ENCODE results near the gene NCAPD3.

The NCAPD3 gene

DNA sequence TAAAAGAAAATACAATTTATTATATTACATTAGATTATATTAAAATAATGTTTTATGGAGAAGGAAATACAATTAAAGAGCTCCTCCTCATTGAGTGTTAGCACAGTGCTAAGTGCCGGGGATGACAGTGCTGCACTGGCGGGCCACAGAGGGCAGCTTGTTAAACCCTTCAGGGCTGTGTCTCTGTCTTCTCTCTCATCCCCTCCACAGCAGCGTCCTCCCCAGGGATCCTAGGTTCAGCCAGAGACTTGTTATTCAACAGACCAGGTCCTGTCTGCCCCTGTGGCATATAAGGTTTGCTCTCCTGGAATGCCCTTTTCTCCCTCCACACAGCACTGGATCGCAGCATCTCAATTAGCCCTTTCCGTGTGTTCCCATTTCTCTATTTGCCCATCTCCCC lies 15.2 kb upstream of the NCAPD3 start:
- CTCF ChIA-PET, result interaction anchor here (0.8 to 3.3 kb wide), 5 partner anchors 10 to 41 kb away, joined by 3 to 11 read pairs (median 4); no protein-coding TSS in a partner anchor
- no peak for DNase-seq (ENCODE audit: extremely low spot score)
- POLR2A ChIA-PET, result no interaction called here
- TF ChIP-seq, protein P1, sequence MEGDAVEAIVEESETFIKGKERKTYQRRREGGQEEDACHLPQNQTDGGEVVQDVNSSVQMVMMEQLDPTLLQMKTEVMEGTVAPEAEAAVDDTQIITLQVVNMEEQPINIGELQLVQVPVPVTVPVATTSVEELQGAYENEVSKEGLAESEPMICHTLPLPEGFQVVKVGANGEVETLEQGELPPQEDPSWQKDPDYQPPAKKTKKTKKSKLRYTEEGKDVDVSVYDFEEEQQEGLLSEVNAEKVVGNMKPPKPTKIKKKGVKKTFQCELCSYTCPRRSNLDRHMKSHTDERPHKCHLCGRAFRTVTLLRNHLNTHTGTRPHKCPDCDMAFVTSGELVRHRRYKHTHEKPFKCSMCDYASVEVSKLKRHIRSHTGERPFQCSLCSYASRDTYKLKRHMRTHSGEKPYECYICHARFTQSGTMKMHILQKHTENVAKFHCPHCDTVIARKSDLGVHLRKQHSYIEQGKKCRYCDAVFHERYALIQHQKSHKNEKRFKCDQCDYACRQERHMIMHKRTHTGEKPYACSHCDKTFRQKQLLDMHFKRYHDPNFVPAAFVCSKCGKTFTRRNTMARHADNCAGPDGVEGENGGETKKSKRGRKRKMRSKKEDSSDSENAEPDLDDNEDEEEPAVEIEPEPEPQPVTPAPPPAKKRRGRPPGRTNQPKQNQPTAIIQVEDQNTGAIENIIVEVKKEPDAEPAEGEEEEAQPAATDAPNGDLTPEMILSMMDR (IDR thresholded peaks at IDR 0.05; ENCODE audit: control extremely low read depth, extremely low read depth, low read depth, missing control alignments), result no peak

DNA sequence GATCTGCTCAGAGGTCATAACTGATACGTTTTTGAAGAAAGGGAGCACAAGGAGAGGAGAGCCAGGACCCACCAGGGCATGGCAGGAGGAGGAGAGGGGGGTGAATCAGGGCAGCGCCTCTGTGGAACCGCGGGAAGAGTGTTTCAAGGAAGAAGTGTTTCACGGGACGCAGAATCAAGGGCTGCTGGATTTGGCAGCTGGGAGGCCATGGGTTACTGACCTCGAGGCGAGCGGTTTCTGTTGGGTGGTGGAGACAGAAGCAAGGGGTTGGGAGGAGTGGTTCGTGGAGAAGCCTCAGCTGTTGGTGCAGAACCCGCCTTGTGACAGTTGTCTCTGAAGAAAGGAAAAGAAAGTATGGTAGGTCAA lies 13.8 kb upstream of the NCAPD3 start:
- TF ChIP-seq, protein P1 (IDR thresholded peaks at IDR 0.05; ENCODE audit: control extremely low read depth, extremely low read depth, low read depth, missing control alignments), result no peak
- CTCF ChIA-PET, result interaction anchor here (1.1 kb wide), 1 partner anchor 18 kb away, joined by 3 read pairs; no protein-coding TSS in a partner anchor
- POLR2A ChIA-PET, result no interaction called here
- no peak for DNase-seq (ENCODE audit: extremely low spot score)

DNA sequence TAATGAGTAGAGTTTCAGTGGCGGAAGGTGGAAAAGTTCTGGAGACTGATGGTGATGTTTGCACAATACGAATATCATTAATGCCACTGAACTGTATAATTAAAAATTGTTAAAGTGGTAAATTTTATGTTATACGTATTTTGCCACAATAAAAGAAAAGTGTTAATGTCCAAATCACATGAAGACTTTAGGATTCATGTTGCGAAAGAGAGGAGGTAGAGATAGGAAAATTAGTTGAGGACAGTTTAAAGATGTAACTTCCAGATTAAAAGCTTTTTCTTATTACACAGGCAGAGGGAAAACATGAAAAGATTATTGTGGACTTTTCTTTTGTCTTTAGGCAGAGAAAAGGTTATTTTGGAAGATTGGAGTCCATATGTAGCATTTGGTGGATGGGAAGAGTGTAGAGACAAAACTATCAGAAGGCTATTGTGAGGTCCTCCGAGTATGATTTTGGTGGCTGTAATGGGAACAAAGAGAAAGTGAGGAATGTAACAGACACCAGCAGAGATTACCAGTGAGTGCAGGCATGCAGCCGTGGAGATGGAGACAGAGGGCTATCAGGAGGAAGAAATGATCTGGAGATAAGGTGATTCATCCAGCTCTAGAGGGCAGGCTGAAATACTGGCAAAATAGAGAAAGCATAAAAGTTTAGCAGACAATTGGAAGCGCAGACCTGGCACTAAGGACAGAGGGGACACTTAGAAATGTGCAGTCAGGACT lies 13.2 kb upstream of the NCAPD3 start:
- DNase-seq (ENCODE audit: extremely low spot score), result no peak
- TF ChIP-seq, protein P1 (IDR thresholded peaks at IDR 0.05; ENCODE audit: control extremely low read depth, extremely low read depth, low read depth, missing control alignments), result no peak
- POLR2A ChIA-PET, result no interaction called here
- CTCF ChIA-PET, result interaction anchor here (1.1 kb wide), 1 partner anchor 18 kb away, joined by 3 read pairs; no protein-coding TSS in a partner anchor

DNA sequence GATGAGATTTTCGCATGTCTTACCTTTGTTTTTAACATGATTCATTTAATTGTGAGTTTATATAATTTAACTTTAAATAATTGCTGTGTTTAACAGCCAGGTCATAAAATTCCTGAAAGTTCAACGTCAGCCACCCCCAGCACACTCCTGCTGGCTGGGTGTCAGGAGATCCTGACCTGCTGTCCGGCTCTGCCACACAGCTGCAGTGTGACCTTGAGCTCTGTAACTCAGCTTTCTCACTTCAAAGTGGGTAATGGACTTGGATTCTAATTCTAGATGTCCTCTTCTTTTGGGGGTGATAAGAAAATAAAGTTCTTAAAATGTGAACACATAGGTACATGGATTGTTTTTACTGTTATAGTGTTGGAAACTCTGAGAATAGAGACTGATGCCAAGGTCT lies 11.6 kb upstream of the NCAPD3 start:
- POLR2A ChIA-PET, result no interaction called here
- CTCF ChIA-PET, result interaction anchor here (1.0 to 2.6 kb wide), 2 partner anchors 8 to 24 kb away, joined by 3 to 12 read pairs; no protein-coding TSS in a partner anchor
- TF ChIP-seq, protein P1 (IDR thresholded peaks at IDR 0.05; ENCODE audit: control extremely low read depth, extremely low read depth, low read depth, missing control alignments), result no peak
- no peak for DNase-seq (ENCODE audit: extremely low spot score)

DNA sequence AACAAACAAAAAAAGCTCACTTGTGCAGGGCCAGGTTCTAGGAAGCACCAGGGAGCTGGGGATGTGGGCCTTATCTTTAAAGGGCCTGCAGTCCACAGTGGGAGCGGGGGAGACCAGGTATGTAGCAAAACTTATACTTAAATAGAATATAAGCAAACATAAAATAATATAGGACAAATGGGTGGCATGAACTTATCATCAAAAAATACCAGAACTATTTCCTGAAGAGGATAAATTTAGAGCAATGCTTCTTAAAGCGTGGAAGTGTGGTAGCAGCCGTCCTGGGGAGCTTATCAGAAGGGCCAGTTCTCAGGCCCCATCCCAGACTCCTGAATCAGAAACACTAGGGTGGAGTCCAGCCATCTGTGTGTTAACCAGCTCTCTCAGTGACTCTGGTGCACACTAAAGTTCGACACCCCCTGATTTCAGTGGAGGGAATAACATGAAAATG lies 10.0 kb upstream of the NCAPD3 start:
- TF ChIP-seq, protein P1 (IDR thresholded peaks at IDR 0.05; ENCODE audit: control extremely low read depth, extremely low read depth, low read depth, missing control alignments), result no peak
- ChIA-PET CTCF (interaction anchor here (1.1 to 2.6 kb wide), 5 partner anchors 10 to 42 kb away, joined by 3 to 12 read pairs (median 3); partner anchors contain the start of gene NCAPD3), POLR2A (no interaction called here)
- DNase-seq (ENCODE audit: extremely low spot score), result no peak

DNA sequence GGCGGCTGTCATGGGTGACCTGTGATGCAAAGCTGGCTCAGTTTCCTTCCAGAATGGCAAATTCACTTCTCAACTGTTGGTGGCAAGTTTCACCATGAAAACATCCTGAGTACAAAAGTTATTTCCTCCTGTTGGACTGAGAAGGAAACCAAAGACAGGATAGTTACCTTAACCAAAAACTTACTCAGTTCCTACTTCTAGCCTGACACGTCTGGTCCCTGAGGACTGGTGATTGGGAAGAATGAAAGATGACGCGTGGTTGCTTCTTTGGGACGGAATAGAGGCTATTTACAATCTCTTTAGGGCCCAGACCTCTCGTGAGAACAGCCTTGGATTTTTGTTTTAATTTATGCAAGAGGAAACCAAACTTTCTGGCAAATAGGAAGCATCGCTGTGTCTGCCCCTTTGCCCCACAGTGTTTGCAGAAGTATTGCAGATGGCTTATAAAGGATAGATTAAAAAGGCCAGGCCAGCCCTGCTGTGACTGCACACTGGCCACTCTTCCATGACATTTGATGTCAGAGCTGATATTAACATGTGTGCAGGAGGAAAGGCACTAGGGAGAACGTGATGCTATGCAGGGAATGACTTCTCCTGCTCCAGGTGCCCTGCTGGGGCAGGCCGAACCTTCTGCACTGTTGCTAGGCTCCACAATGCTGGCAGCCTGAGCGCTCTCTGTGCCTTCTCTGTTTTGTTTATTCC lies 8.3 kb upstream of the NCAPD3 start:
- ChIA-PET CTCF (no interaction called here), POLR2A (no interaction called here)
- TF ChIP-seq, protein P1 (IDR thresholded peaks at IDR 0.05; ENCODE audit: control extremely low read depth, extremely low read depth, low read depth, missing control alignments), result no peak
- DNase-seq (ENCODE audit: extremely low spot score), result no peak

Measured in GM10248 (cell line).